ENCODE measurements around the gene ERGIC1.

Gene ERGIC1

DNA sequence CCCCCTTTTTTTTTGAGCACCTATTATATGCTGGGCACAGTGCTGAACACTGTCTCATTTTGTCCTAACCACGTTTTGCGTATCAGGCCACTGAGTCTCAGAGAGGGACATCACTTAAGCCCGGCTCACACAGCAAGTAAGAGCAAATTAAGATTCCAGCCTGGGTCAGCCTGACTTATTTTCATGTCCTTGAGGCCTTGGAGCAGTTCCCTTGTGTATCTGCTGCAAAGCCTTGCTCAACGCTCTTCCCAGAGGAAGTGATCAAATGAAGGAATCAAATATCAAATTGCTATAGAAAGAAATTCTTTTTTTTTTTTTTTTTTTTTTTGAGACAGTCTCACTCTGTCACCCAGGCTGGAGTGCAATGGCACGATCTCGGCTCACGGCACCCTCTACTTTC, 30.7 kb downstream of the ERGIC1 start:
- DNase-seq (ENCODE audit: low read depth in 2 of 2): no peak

DNA sequence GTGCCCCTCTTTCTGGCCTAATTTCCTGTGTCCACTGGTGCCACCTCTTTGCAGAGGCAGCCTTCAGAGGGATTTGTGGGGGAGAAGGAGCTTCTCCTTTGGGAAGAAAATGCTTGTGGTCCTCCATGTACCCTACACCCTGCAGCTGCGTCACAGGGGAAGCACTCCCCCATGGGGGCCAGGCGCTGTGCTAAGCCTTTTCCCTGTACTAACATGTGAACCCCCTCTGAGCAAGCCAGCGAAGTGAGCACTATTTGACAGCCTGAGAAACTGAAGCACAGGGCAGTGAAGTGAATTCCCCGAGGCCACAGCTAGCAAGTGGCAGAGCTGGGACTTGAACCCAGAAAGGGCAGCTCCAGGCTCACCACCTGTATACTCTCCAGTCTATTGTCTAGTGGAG, 32.3 kb downstream of the ERGIC1 start:
- no peak for DNase-seq (ENCODE audit: low read depth in 2 of 2)

DNA sequence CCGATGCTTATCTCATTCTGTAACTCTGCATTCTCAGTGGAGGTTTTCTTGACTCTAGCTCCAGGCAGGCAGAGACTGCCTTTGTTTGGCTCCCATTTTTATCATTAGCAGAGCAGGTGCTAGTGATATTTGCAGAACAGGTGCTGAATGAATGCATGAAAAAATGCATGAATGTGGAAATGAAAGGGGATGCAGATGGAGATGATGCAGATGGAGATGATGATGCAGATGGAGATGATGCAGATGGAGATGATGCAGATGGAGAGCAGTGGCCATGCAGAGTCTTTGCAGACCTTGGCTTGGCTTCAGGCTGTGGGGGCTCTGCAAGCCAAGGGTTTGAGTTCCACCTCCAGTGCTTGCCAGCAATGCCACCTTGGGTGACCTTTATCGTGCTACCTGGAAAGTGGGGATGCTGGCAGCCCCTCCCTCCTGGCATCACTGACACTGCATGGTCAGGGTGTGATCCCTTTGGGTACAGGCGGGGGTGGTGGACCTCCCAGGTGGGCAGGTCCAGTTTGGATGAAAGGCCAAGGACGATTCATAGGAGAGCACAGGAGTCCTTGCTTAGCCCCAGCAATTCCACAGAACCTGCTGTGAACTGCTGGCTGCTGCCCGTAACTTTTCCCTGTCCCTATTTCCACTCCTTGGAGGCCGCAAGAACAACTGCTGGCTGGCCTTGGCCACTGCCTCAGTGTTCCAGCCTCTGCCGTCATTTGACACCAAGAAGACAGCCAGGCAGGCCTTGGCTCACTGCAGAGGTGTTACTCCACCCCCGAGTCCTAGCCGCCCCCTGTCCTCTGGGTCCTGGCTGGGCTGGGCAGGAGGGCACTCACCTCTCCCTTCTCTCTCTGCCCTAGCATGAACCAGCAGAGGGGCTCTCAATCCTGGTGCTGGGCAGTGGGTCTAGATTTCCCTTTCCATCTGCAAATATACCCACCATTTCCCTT, 33.0 kb downstream of the ERGIC1 start:
- DNase-seq (ENCODE audit: low read depth in 2 of 2): no peak

DNA sequence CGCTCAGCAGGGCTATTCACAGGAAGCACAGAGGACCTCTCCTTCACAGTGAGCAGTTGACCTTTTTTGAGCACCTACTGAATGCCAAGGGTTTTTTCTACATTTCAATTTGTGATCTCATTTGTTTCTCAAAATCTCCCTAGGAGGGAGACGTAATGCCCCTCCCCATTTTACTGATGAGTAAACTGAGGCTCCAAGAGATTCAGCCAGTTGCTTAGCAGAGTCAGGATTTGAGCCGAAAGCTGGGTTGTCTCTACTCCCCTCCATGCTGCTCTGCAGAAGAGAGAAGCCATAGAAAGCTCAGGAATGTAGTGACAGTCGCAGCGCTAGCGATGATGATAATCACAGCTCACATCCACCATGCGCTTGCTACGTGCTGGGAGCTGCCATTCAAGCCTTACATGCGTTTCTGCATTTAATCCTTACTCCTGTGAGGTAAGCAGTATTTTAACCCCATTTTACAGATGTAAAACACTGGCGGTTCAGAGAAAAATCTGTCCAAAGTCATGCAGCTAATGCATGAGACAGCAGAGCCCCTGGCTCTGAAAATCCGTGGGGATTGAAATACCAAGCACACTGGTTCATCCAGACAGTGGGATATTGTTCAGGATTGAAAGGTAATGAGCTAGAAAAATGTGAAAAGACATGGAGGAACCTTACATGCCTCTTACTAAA, 33.8 kb downstream of the ERGIC1 start:
- DNase-seq (ENCODE audit: low read depth in 2 of 2): no peak

DNA sequence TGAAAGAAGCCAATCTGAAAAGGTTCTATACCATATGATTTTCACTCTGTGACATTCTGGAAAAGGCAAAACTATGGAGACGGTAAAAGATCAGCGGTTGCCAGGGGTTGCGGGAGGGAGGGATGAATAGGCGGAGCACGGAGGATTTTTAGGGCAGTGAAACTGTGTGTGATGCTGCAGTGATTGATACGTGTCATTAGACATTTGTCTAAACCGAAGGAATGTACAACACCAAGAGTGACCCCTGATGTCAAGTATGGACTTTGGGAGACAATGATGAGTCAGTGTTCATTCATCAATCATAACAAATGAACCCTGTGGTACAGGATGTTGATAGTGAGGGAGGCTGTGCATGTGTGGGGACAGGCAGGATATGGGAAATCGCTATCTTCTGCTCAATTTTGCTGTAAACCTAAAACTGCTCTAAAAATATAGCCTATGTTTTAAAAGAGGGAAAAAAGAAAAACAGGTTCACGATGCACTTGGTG, 34.4 kb downstream of the ERGIC1 start:
- DNase-seq (ENCODE audit: low read depth in 2 of 2): no peak

DNA sequence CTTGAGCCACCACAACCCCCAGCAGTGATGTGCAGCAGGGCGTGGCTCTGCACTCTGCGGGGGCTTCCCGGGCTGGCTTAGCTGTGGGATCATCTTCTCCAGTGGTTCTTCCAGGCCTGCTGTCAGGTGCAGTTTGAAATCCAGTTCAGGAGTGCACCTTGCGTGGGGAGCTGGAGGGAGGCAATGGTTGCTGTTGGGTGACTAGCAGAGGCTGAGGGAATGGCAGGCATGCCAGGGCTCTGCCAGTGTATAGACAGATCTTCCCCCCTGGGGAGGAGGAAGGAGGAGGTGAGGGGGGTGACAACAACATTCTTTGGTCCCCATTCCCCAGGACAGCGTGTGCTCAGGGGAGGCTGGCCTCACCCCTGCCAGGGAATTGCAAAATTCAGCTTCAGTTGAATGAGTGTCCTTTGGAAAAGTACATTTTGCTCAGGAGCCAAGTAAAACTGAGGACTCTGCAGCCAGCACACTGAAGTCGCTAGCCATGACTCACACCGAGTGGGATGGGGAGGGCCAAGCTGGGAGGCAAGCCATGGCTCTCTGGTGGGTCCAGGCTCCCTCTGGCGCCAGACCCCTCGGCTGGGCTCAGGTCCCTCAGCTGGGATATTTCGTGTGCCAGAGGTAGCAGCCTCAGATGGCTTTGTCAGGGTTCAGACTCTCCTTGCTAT, 35.0 kb downstream of the ERGIC1 start:
- DNase-seq (ENCODE audit: low read depth in 2 of 2): peak; percentile 48 to 58

DNA sequence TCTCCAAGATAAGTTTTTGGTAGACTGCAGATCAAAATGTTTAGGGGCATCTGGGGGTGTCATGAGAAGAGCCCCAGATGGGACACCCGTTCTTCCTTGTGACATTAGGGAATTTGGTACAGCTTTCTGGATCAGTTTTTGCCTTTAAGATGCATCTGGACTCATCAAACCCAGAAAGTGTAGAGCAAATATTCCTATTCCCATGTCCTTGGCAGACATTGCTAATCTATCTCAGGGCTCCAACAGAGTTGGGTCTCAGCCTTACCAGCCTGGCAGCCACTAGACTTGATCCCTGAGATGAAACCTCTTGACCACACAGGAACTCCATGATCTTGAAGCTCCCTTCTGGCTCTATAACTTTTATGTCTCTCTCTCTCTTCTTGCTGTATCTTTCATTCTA, 35.6 kb downstream of the ERGIC1 start:
- no peak for DNase-seq (ENCODE audit: low read depth in 2 of 2)

DNA sequence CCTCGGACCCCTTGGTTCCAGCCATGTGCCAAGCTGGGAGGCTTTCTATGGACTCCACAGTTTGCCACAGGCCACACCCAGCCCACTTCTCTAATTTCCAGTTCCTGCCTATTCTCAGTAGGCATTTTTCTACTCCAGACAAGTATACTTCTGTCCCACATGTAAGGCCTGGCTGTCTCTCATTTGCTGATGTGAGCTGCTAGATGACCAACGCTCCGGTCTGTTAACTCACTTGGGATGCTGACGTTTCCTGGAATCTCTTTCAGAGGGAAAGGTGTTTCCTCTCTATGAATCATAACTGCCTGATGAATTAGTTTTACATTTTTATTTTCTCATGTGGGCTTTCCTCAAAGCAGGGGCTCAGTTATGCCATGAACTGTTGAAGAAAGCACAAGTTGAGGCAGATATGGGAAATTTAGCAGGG, 36.3 kb downstream of the ERGIC1 start:
- DNase-seq (ENCODE audit: low read depth in 2 of 2): peak; percentile 65 to 67

DNA sequence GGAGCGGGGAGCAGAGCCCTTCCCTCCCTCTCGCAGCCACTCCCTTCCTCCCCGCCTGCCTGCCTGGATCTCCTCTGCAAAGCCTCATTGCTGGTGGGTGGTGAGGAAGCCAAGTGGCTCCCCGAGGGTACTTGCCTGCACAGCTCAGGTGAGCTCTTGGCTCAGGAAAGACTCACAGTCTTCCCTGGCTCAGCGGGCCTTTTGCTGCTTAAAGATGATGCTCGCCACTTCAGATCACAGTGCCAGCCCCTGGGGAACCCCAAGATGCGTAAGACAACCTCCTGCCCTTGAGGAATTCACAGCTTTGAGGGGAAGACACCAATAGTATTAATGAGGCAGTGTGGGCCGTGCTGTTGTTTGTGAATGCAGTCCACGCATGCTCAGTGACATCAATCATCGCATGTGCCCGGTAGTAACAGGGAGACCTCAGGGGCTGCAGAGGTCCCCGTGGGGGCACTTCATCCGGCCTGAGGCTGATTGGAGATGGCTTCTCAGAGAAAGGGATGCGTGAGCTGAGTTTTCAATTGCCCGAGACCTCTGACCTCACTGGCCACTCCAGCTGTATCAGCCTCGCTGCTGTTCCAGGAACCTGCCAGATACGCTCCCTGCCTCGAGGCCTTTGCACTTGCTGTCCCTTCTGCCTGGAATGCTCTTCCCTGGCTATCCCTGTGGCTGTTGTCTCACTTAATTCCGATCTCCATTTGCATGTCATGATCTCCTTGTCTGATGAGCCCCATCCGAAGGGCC, 36.8 kb downstream of the ERGIC1 start:
- DNase-seq (ENCODE audit: low read depth in 2 of 2): no peak

DNA sequence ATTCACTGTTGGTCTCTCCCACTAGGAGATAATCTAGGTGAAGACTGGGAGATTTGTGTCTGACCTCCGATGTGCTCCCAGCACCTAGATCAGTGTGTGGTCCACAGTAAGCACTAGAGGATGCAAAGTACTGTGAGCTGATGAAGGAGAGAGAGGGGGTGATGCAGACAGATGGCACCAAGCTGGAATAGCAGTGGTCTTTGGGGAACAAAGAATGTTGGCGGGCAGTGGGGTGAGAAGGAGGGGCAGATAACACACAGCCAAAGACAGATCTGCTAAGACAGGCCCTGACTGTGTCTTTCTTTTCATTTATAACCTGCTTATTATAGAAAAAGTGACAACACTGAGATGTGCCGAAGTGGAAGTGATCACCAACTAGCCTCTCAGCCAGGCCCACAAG, 37.5 kb downstream of the ERGIC1 start:
- DNase-seq (ENCODE audit: low read depth in 2 of 2): no peak

DNA sequence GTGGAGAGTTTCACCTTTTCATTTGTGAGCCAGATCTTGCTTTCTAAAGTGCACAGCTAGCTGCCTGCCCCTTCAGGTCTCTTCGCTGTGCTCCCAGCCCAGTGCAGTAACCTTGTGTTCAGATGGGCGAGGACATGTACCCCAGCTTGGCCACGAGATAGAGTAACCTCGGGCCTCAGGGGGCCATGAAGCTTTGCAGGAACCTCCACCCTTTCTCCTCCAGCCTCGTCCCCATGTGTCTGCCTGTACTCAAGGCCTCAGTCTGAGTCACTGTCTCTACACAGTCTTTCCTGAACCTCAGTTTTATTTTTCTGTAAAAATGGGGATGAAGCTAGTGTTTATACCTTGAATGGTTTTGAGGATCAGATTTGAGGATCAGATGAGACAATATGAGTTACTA, 37.9 kb downstream of the ERGIC1 start:
- DNase-seq (ENCODE audit: low read depth in 2 of 2): no peak

DNA sequence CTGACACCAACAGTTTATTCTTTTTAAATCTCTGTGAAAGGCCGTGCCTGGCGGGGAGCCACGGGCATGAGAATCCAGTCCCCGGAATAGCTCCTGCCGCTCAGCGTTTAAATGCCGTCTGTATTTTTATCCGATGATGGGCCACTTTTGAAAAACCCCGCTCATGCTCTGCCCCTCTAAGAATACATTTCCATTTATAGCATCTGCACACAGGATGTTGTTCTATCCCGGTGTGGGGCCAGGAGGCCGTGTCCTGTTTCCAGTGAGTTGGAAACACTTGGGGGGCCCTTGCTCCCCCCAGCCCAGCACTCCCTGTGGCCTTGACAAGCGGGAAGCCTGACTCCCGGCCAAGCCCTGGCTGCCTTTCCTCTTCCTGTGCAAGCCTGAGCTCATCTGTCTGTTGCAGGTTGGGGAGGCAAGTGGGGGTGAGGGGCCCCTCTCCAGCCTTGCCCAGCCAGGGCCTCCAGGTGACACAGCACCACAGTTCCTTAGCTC, 39.0 kb downstream of the ERGIC1 start:
- DNase-seq (ENCODE audit: low read depth in 2 of 2): peak; percentile 20 to 23

DNA sequence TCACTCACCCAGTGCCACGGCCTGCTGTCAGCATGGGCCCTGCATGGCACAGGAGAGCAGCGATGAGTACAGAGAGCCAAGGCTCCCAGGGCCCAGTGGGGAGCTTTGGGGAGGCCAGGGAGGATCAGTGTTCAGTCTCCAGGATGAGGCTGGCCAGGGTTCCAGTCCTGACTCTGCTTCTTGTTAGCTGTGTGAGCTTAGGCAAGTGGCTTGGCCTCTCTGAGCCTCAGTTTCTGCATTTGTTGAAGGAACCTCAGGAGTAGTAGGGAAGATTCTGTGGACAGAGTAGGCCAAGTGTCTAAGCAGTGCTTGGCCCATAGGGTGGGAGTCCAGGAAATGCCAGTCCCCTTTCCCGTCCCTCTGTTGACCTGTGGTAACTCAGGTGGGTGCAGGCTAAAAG, 39.5 kb downstream of the ERGIC1 start:
- DNase-seq (ENCODE audit: low read depth in 2 of 2): no peak

DNA sequence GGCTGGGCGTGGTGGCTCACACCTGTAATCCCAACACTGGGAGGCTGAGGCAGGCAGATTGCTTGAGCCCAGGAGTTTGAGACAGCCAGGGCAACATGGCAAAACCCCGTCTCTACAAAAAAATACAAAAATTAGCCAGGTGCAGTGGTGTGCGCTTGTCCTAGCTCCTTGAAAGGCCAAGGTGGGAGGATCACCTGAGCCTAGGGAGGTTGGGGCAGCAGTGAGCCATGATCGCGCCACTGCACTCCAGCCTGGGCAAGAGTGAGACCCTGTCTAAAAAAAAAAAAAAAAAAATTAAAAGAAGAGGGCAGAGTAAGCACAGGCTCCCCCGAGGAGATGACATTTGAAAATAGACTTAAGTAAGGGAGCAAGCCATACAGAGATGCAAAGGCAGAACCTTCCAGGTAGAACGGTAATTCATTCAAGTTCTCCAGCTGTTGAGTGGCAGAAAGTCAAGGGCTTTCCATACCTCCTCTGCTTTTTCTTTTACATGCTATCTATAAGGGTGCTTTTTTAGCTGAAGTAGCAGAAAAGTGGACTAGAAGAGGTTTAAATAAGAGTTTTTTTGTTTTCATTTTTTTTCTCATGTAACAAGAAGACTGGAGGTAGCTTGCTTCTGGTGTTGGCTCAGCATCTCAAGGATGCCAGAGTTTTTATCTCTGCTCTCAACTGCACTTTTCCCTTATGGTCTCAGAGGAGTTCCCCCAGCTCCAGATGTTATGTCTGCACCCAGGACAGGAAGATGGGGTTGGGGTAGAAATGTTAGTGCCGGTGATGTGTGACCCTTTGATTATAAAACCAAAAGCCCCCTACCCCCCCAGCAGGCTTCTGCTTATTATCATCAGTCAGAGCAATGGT, 40.8 kb downstream of the ERGIC1 start:
- no peak for DNase-seq (ENCODE audit: low read depth in 2 of 2)

DNA sequence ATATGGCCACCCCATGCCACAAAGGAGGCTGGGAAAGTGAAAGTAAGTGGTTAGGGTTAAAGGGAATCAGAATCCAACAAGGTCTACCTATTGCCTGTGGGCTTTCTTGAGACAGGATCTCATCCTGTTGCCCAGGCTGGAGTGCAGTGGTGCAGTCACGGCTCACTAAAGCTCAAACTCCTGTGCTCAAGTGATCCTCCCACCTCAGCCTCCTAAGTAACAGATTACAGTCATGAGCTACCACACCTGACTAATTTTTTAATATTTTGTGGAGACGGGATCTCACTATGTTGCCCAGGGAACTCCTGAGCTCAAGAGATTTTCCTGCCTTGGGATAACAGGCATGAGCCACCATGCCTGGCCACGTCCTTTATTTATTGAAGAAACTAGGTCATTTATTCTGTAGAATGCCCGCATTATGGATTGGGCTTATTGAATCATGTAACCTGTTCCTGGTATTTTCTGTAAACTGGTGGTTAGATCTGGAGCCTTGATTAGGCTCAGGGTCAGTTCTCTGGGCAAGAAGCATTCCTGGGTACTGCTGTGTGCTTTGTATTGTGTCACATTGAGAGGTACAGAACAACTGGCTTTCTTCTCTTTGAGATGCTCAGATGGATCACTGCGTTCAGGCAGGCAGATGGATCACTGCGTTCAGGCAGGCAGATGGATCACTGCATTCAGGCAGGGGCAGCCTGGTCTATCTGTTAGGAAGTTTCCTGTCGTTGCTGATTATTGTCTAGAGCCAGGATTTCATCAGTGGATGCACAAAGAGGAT, 41.6 kb downstream of the ERGIC1 start:
- no peak for DNase-seq (ENCODE audit: low read depth in 2 of 2)

DNA sequence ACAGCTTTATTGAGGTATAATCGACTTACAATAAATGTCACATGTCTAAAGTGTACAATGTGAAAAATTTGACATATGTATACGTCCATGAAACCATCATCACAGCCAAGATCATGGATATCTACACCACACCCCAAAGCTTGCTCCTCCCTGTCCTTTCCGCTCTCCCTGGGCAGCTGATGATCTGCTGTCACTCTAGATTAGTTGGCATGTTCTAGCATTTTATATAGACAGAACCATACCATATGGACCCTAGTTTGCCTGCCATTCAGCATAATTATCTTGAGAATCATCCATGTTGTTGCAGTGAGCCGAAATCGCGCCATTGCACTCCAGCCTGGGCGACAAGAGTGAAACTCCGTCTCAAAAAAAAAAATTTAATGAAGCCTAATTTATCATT, 42.5 kb downstream of the ERGIC1 start:
- DNase-seq (ENCODE audit: low read depth in 2 of 2): no peak

DNA sequence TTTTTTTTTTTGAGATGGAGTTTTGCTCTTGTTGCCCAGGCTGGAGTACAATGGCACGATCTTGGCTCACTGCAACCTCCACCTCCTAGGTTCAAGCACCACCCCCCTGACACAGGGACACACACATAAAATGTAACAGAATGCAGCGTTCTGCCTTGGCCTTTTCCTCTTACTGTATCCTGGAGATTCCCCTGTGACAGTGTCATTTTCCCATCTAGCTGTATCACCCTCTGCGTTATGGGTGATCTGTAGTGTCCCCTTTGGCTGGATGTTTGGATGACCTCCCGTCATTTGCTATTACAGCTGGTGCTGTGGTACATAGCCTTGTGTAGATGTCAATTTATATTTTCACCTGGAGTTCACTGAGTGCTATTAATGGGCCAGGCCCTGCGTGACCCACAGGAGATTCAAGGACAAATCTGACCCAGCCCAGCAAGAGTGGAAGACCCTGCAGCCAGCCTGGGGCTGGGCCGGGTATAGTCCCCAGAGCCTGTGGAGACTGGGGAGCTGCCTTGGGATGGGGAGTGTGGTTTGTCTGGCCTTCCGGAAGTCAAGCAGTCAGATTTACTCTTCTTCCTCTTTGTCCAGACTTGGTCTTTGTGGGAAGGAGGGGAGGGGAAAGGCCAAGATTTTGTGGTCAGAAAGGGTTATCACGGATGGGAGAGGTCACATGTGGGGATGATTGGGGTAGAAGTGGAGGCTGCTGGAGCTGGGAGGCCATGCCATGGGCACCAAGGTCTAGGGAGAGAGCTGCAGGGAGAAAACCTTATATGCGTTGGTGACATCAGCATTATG, 43.6 kb downstream of the ERGIC1 start:
- no peak for DNase-seq (ENCODE audit: low read depth in 2 of 2)

DNA sequence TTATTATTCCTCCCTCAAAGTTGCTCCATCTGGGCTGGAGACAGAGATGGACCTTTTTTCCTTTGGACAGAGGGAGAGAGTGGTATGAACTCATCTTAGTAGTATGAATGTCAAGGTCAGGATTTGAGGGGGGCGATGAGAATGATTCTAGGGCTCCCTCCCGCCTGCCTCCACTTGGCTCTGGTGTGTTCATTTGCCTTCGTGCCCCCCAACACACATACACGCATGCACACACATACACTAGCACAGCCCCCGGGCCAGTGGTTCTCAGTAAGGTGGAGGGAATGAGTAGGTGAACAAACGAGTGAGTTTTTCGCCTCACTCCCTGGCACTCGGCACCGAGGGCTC, 44.5 kb downstream of the ERGIC1 start:
- DNase-seq (ENCODE audit: low read depth in 2 of 2): no peak

All from fibroblast of skin of left quadriceps (primary cell).